Left lobe of liver (tissue), 2 donors: ENCODE results near the gene RSPH9. TPM values are rescaled to one million over a fixed set of nuclear protein-coding genes. Genes with fewer than 3 reads are reported as not detected.

ENCODE experiments used
- ATAC-seq: fragments of 200-7000 bp; cut with Tn5 transposase; one replicate; pipeline ENCODE4 v1.9.1; 2020; ENCODE audit warnings: mild to moderate bottlenecking, moderate library complexity
- DNase-seq: peaks from one replicate; pipeline ENCODE4 v3.0.0-alpha.2; 2020; ENCODE audit warnings: low spot score
- total RNA-seq: library from RNA; stranded (reverse); gene quantifications from one replicate; pipeline ENCODE4 v1.2.1, GENCODE V29; 2021
- donor health status: DM: no; HTN: no; CAD: no; lungs with moderate emphysema.
- donor health status: DM: no; HTN: yes; CAD: no.

The RSPH9 gene, protein sequence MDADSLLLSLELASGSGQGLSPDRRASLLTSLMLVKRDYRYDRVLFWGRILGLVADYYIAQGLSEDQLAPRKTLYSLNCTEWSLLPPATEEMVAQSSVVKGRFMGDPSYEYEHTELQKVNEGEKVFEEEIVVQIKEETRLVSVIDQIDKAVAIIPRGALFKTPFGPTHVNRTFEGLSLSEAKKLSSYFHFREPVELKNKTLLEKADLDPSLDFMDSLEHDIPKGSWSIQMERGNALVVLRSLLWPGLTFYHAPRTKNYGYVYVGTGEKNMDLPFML
- not detected for total RNA-seq

DNA sequence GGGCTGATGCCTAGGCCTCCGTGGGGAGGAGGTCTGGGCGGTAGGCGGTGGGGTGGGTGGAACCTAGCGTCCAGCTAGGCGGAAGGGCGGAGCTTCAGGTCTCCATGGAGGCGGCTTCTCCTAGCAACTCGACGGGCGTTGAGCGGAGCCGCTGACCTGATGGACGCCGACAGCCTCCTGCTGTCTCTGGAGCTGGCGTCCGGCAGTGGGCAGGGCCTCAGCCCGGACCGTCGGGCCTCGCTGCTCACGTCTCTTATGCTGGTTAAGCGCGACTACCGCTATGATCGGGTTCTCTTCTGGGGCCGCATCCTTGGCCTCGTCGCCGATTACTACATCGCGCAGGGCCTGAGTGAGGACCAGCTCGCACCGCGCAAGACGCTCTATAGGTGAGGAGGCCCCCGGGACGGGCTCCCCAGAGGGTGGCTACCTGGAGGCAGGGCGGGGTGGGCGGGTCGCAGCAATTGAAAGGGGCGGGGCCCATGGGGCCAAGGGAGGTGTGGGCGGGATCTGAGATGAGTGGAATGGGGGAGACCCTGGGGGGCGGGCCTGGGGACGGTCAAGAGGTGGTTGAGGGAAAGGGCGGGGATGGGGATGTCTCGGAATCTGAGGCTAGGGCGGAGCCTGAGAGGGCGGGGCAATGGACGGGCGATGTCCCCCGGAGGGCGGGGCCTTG, at the start of gene RSPH9:
TSS of gene RSPH9 (plus strand) at position 97 of the 673 bp plus-strand sequence. CDS start at position 160, 63 bp downstream.
- peak; percentile 67 for ATAC-seq
- no peak for DNase-seq

DNA sequence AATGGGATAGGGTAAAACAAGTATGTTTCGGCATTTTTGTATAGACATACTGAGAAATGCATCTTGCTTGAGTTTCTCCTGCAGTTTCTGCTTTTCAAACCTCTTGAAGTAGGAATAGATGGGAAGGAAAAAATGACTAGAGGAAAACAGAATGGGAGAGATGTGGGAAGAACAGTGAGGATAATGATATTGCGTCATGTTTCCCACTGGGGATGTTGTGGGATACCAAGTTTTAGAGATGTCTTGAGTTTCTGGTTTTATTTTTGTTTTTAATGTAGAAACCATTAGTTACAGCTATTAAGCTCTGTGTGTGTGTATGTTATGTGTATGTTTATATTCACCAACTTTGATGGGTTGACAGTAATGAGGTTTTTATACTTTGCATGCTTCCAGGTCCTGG, 44.2 kb upstream of the RSPH9 start:
- ATAC-seq (no peak), DNase-seq (no peak)

DNA sequence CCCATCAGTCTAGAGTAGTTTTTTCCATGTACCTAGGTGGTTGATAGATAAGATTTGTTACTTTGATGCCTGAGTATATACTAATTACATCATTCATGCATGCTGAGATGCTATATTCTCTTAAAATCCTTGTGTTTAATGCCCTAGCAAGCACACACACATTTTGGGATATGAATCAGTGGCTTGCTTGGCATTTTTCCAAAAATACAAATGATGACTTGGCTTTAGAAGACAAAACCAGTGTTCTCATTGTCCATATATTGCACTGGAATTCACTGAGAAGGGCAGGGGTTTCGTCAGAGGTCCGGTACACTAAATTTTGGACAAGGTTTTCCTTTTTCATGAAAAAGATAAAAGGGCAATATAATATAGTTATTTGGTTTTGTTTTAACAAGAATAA, 40.7 kb upstream of the RSPH9 start:
- DNase-seq: no peak
- no peak for ATAC-seq

DNA sequence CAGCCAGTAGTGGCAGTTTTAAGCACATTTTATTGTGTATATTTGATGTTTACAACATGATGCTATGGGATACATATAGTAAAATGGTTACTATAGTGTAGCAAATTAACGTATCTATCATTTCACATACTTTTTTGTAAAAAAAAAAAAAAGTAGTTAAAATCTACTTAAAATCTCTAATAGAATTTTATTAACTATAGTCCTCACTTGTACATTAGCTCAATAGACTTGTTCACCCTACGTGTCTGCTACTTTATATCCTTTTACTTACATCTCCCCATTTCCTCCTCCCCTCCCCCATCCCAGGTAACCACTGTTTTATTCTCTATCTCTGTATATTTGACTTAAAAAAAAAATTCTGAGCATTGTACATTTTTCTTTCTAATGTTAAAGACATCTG, 38.8 kb upstream of the RSPH9 start:
- no peak for DNase-seq
- ATAC-seq: no peak

DNA sequence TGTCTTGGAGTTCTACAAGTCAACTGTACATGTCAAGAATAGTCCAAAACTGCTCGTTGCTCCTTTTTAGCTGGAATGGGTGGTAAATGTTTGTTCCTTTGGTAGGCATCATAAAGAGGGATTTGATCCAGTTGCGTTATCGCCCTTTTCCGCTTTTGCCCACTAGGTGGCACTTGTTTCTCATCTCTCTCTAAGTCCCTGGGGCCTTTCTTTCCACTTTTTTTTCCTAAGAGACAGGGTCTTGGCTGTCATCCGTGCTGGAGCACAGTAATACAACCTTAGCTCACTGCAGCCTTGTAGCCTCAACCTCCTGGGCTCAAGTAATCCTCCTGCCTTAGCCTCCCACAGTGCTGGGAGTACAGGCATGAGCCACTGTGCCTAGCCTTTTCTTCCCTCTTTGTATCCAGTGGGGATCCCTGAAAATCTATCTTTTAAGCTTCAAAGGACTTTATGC, 36.5 kb upstream of the RSPH9 start:
- ATAC-seq: peak; percentile 89
- no peak for DNase-seq

DNA sequence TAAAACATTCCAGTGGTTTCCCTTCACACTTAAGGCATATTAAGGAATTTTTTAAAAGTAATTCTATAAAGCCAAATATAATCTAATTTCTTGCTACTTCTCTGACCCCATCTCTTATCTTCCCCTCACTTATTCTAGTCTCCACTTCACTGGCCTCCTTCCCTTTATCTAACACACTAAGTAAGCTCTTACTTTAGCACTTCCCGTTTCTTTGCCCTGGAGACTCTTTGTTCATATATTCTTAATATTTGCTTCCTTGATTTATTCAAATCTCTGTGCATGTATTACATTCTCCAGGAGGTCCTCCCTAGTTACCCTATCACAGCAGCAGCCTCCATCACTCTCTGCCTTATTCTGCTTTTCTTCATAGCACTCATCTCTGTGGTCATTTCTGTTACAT, 36.0 kb upstream of the RSPH9 start:
- ATAC-seq: no peak
- no peak for DNase-seq

DNA sequence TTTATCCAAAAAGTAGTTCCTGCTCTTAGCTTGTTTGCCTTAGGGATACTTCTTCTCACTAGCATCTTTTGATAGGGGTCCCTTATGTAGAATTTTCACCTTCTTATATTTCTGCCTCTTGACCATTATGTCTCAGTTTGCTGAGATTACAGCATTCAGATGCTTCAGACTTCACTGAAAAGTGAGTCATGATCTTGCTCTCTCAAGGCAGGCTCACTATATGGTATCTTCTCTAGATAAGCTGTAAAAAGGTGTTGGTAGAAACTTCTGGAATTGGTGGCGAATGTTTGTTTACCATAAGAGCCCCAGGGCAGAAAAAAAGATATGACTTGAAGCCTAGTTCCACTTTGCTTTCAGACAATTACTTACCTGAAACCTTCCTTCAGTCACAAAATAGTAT, 35.4 kb upstream of the RSPH9 start:
- no peak for ATAC-seq
- DNase-seq: no peak

DNA sequence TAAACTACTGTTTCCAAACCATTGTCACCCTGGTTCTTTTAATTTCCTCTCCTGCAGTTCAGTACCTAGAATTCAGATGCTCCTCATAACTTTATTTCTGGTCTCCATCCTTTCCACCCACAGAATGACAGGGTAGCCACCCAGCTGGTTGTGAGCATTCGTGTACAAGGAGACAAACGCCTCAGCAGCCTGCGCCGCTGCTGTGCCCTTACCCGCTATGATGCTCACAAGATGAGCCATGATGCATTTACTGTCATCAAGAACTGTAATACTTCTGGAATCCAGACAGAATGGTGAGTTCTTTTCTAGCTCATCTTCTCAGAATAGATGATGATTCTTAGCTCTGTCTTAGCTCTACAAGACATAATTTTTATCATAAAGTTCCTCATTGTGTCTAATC, 34.4 kb upstream of the RSPH9 start:
- DNase-seq (no peak), ATAC-seq (no peak)

DNA sequence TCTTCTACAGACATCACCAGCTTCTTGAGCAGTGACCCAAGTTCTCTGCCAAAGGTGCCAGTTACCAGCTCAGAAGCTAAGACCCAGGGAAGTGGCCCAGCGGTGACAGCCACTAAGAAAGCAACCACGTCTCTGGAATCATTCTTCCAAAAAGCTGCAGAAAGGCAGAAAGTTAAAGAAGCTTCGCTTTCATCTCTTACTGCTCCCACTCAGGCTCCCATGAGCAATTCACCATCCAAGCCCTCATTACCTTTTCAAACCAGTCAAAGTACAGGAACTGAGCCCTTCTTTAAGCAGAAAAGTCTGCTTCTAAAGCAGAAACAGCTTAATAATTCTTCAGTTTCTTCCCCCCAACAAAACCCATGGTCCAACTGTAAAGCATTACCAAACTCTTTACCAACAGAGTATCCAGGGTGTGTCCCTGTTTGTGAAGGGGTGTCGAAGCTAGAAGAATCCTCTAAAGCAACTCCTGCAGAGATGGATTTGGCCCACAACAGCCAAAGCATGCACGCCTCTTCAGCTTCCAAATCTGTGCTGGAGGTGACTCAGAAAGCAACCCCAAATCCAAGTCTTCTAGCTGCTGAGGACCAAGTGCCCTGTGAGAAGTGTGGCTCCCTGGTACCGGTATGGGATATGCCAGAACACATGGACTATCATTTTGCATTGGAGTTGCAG, 31.0 kb upstream of the RSPH9 start:
- no peak for ATAC-seq

DNA sequence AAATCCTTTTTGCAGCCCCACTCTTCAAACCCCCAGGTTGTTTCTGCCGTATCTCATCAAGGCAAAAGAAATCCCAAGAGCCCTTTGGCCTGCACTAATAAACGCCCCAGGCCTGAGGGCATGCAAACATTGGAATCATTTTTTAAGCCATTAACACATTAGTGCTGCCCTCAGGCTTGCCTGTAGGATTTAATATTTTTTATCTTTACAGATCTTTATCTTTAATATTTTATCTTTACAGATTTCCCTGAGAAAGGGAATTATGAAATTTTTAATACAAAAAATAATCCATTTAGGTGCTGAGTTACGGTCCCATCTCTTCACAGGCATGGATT, 30.5 kb upstream of the RSPH9 start:
- DNase-seq: no peak
- ATAC-seq: no peak

More for the DNA sequence above, 31.0 kb upstream of the RSPH9 start:
- no peak for DNase-seq

DNA sequence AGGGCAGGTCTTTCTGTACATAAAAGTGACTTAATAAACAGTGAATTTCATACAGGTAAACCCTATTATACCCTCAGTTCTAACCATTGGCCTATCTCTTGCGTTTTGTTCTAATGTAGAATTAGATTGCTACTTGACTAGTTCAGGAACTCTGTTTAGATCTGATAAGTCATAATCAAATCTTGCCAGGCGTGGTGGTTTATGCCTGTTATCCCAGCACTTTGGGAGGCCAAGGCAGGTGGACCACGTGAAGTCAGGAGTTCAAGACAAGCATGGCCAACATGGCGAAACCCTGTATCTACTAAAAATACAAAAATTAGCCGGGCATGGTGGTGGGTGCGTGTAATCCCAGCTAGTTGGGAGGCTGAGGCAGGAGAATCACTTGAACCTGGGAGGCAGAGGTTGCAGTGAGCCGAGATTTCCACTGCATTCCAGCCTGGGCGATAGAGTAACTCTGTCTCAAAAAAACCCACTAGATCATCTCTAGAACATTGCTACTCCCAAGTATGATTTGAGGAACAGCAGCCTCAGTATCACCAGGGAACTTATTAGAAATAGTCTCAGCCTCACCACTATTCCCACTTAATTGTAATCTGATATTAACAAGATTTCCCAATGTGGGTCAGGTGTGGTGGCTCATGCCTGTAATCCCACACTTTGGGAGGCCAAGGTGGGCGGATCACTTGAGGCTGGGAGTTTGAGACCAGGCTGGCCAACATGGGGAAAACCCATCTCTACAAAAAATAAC, 27.9 kb upstream of the RSPH9 start:
- ATAC-seq (no peak), DNase-seq (no peak)

DNA sequence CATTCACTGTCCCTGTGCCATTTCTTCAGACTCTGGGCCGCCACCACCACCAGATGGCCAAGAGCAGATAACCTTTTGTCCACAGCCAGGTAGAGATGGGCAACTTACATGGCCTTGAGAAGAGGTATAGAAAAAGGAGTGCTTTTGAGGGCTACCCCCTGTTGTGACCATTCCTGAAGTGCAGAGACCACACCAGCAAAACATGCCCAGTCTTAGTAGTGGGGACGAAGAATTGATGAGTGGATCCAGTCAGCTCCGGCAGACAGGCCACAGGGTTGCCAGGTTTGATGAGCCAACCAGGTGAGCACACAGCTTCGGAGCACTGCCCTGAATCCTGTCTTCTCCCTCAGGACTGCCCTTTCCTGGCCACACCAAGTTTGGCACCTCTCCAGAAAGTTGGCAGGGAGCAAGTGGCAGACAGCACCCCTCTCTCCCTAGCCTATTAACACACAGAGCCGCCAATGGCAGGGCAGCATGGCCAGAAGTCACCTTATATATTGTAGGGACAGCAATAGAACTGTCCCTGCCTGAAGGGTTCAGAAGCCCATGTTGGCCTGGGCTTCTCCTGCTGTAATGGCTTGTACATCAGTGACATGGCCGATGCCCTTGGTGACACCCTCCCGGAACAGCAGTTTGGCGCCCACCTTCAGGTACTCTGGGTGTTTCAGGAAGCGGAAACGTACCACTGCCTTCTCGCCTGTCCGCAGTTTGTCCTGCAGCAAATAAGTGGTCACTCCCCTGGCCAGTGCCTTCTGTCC, 23.6 kb upstream of the RSPH9 start:
- peak; percentile 8 for ATAC-seq
- DNase-seq: no peak

DNA sequence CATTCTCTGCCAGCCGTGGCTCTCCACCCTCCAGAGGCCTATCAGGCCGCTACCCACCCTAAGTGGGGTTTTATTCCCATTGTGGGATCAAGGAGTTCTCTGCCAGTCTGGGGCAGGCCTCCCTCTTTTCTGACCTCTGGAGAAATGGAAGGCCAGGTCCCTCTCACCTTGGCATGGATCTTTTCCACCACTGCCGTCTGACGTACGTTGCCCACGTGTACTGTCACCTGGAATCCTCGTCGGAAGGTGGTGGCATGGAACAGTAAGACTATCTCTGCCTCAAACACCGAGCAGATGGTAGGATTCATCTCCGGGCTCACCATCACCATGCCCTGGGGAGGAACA, 23.0 kb upstream of the RSPH9 start:
- DNase-seq (no peak), ATAC-seq (no peak)

DNA sequence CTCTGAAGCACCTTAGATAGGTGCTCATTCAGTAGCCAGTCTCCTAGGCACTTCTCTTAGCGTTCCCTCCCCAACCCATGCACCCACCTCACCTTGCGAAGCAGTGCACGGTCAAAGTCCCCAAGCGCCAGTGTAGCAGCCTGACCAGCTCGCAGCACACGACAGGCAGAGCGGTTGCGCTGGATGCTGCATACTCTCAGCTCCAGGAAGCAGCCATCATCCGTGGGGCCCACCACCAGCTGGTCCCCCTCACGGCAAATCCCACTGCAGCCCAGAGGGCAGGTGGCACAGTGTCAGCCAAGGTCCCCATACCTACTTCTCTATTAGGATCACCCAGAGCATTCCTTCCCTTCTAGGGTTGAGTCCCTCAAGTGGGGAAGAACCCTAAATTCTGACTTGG, 22.3 kb upstream of the RSPH9 start:
- no peak for ATAC-seq
- DNase-seq: no peak

DNA sequence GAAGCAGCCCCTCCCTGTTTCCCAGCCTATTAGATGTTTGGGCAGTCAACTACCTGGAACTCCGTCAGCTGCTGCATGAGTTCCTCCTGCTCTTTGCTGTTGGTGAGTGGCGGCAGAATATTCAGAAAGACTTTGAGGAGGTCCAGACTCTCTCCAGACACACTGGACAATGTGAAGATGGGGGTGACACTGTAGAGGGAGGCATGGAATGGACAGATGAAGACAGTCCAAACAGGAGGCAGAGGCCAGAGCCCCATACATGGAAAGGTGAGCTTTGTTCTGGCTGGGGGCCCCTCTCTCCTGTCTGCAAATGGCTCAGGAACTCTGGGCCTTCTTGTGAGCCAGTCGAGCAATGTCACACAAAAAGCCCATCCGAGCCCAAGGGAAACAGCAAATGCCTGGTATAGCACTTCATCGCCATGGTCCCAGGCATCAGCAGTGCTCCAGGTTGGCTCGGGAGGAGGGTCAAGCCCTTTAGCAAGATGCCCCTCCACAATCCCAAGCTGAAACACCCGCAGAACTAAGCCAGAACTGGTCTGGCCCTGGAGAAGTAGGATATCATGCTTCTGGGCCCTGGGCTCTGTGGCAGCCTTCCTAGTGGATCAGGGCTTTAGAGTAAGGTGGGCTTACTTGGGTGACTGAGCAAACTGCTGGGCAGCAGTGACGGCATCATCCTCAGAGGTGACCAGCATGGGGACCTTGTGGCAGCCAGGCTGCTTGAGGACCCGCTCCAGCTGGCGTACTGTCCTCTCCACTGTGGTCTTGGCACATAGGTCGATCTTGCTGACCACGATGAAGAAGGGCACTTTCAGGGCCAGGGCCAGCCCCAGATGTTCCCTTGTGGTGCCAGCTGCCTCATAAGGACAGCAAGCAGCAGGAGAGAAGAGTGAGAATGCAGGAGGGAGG, 20.7 kb upstream of the RSPH9 start:
- DNase-seq: no peak
- ATAC-seq: no peak

DNA sequence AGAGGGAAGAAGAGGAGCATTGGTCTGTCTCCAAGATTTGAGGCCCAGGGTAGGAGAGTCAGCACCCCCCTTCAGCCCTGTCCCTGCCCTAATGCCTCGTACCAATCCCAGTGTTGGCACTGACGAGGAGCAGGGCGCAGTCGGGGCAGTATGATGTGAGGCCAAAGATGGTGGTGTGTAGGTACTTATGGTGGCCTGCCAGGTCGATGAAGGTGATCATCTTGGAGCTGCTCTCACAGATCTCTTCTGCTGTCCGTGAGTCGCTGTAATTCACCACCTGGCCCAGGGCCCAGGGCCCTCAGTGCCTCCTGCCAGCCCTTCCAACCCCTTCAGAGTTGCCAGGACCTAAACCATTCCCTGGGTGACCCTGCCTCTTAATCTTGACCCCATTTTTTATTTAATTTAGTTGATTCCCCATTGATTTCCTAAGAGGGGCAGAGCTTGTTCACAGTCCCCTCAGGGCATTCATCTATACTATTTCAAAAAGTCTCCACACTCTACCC, 20.0 kb upstream of the RSPH9 start:
- DNase-seq (no peak), ATAC-seq (no peak)

DNA sequence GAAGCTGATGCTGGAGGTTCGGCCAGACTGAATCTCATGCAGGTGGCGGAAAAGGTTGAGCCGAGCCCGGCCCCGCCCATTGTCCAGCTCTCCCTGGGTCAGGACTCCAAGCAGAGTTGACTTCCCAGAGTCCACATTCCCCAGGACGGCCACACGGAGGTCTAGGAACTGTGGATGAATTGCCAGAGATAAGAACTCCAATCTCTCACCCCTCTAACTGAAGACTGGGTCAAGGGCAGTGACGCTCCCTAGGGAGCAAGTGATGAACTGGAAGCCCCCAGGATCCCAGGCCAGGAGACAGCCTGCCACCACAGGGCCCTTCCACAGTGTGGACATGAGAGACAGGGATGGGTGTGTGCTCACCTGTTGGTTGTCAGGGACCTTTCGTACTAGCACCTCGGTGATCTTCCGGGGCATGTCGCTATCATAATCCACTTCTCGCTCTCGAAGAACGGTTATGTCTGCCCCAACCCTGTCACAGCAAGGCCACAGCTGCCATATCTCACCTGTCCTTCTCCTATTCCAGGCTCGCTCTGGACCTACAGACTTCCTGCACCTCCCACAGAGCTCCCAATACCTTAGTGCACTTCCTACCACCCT, 19.3 kb upstream of the RSPH9 start:
- ATAC-seq: no peak
- DNase-seq: no peak

DNA sequence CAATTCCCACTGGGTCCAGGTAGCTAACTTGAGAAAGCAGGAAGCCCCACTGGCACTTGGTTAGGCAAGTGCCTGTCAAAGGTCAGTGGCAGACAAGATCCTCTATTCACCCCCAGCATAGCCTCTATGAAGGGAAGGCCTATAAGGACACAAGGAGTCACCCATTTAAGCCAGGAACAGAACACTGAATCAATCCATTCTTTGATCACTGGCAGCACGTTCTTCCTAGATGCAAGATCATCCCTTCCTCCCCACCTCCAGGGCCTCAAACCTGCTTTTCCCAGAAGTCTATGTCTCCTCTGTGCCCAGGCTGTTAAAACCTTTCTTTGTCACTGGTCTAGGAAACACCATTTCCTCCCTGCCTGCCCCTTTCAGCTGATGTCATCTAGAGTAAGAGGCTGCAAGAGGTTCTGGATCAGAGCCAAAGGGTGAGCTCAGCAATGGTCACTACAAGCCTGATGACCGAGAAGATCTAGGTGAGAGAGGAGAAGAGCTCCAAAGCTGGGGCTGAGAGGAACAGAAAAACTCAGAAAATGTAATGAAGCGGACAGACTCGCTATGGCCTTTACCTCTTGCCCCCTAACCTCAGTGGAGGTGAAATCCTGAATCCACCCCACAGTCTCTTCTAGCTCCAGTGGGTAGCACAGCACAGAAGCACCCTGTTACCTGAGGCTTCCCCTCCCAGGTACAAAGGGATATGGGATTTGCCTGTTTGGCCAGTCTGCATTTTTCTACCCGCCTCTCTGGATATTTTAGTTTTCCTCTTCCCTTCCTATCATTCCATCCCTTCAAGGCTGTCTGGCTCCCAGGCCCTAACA, 17.6 kb upstream of the RSPH9 start:
- DNase-seq (peak; percentile 62), ATAC-seq (no peak)
